Osteocyte (in vitro differentiated cells): ENCODE measurements around the gene ALOX5AP. TPM values are rescaled to one million over a fixed set of nuclear protein-coding genes. Genes with fewer than 3 reads are reported as not detected.
A peak's percentile ranks its signal among the peaks of the same experiment; 100 is the strongest.

ENCODE experiments used
- DNase-seq: peaks from one replicate; pipeline ENCODE4 v3.0.0; 2021; ENCODE audit warnings: mixed read lengths; ENCODE audit not compliant: unreplicated experiment; ENCODE audit errors: extremely low spot score
- H3K27ac Mint-ChIP-seq: one replicate; pipeline ENCODE4 v1.8.0; 2021; ENCODE audit warnings: mild to moderate bottlenecking, mixed read lengths; ENCODE audit not compliant: unreplicated experiment
- H3K27me3 Mint-ChIP-seq: one replicate; pipeline ENCODE4 v1.8.0; 2021; ENCODE audit warnings: mixed read lengths; ENCODE audit not compliant: unreplicated experiment
- H3K36me3 Mint-ChIP-seq: one replicate; pipeline ENCODE4 v1.8.0; 2021; ENCODE audit warnings: mixed read lengths; ENCODE audit not compliant: unreplicated experiment
- H3K4me1 Mint-ChIP-seq: one replicate; pipeline ENCODE4 v1.8.0; 2021; ENCODE audit warnings: mixed read lengths; ENCODE audit not compliant: unreplicated experiment
- H3K4me3 Mint-ChIP-seq: one replicate; pipeline ENCODE4 v1.8.0; 2021; ENCODE audit warnings: mild to moderate bottlenecking, moderate library complexity, mixed read lengths; ENCODE audit not compliant: unreplicated experiment
- H3K9me3 Mint-ChIP-seq: one replicate; pipeline ENCODE4 v1.8.0; 2021; ENCODE audit warnings: mixed read lengths; ENCODE audit not compliant: unreplicated experiment
- total RNA-seq: library from RNA; stranded (reverse); gene quantifications from 2 replicates; pipeline ENCODE4 v1.2.1, GENCODE V29; 2021
- TF ChIP-seq, protein P1 (sequence below): fragments of 200-600 bp; sonication (generic); IDR thresholded peaks from 2 replicates; pipeline ENCODE4 v1.5.0; 2021; ENCODE audit warnings: antibody characterized with exemption, mild to moderate bottlenecking, moderate library complexity

Gene ALOX5AP
- total RNA-seq, 1 donor from 2014 or later, result not detected

DNA sequence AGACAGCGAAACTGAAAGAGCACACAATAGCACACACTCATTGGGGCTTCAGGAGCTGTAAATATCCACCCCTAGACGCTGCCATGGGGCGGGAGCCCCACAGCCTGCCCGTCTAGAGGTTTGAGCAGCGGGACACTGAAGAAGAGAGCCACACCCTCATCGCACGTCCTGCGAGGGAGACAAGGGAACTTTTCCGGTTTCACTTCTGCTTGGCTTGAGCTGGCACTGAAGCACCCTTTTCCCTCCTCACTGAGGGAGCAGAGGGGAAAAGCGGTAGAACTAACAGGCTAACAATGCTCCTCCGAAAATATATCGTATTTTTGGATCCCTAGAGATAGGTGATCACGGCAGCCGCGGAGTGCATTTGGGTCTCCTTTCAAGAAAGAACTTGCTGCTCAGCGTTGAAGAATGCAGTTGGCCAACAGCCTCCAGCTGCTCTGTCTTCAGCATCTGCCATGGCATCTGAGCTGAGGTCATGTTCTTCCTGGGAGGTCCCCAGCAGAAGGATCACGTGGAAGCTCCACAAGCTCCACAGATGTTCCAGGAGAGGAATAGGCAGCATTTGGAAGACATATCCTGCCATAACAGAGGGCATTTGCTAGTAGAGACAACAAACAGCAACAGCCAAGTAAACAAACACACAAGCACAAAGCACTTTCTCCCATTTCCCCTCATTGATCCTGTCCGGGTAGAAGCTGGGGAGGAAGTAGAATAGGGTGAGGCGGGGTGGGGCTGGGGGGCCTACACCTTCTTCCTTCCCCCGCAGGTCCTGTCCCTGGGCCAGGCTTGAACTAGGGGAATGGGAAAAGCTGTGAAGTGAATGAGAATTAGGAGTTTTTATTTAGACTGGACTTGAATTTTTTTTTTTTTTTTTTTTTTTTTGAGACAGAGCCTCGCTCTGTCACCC, 44.8 kb upstream of the ALOX5AP start:
- peaks cover 14% of the 10 kb centered on the region for H3K4me1 Mint-ChIP-seq
- peak overlapping the region; percentile 79 for H3K27ac Mint-ChIP-seq
- TF ChIP-seq, protein P1, sequence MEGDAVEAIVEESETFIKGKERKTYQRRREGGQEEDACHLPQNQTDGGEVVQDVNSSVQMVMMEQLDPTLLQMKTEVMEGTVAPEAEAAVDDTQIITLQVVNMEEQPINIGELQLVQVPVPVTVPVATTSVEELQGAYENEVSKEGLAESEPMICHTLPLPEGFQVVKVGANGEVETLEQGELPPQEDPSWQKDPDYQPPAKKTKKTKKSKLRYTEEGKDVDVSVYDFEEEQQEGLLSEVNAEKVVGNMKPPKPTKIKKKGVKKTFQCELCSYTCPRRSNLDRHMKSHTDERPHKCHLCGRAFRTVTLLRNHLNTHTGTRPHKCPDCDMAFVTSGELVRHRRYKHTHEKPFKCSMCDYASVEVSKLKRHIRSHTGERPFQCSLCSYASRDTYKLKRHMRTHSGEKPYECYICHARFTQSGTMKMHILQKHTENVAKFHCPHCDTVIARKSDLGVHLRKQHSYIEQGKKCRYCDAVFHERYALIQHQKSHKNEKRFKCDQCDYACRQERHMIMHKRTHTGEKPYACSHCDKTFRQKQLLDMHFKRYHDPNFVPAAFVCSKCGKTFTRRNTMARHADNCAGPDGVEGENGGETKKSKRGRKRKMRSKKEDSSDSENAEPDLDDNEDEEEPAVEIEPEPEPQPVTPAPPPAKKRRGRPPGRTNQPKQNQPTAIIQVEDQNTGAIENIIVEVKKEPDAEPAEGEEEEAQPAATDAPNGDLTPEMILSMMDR, result no peak
- peaks cover 3% of the 10 kb centered on the region for H3K36me3 Mint-ChIP-seq
- peak overlapping the region; percentile 66 for H3K4me3 Mint-ChIP-seq
- DNase-seq, result peak; percentile 88
- peaks cover 4% of the 10 kb centered on the region for H3K27me3 Mint-ChIP-seq
- H3K9me3 Mint-ChIP-seq, result peaks cover 4% of the 10 kb centered on the region

- Mint-ChIP-seq H3K27ac (no peak overlapping the region), H3K27me3 (peaks cover 4% of the 10 kb centered on the region), H3K36me3 (peaks cover 3% of the 10 kb centered on the region), H3K4me3 (no peak overlapping the region), H3K4me1 (peaks cover 28% of the 10 kb centered on the region), H3K9me3 (peaks cover 4% of the 10 kb centered on the region)
- DNase-seq, result no peak
- TF ChIP-seq, protein P1, result no peak
Measured at GRCh38 chr13:30692113-30692512, 43.2 kb upstream of the ALOX5AP start.

GRCh38 chr13:30696278-30697176, 38.8 kb upstream of the ALOX5AP start:
- TF ChIP-seq, protein P1, result no peak
- Mint-ChIP-seq H3K27ac (no peak overlapping the region), H3K4me1 (peaks cover 32% of the 10 kb centered on the region), H3K4me3 (no peak overlapping the region), H3K27me3 (peaks cover 14% of the 10 kb centered on the region), H3K9me3 (no peaks in the 10 kb centered on the region), H3K36me3 (peaks cover 2% of the 10 kb centered on the region)
- DNase-seq, result no peak

- H3K27ac Mint-ChIP-seq, result peak overlapping the region; percentile 69
- no peaks in the 10 kb centered on the region for H3K9me3 Mint-ChIP-seq
- TF ChIP-seq, protein P1, result no peak
- H3K4me3 Mint-ChIP-seq, result peak overlapping the region; percentile 46
- peaks cover 14% of the 10 kb centered on the region for H3K27me3 Mint-ChIP-seq
- DNase-seq, result no peak
- peaks cover 2% of the 10 kb centered on the region for H3K36me3 Mint-ChIP-seq
- H3K4me1 Mint-ChIP-seq, result peaks cover 32% of the 10 kb centered on the region
Measured at GRCh38 chr13:30697177-30697953, 38.0 kb upstream of the ALOX5AP start.
